ENCODE data around the gene CENPM. TPM values are rescaled to one million over a fixed set of nuclear protein-coding genes. Genes with fewer than 3 reads are reported as not detected.

Gene CENPM
- total RNA-seq, 1 experiment from 2014 or later: 77.5 TPM

GRCh38 chr22:41939981-41940831 lies 6.7 kb downstream of the CENPM start:
- H3K9me2 ChIP-seq (replicated peaks; ENCODE audit: low read length): no peaks in the 10 kb centered on the region
- POLR2A ChIA-PET (ENCODE audit: unreplicated experiment): no interaction called here
- BruUV-seq (replicated peaks): no TSS peak
- H4K20me1 ChIP-seq (ENCODE audit: low read length): 0 out of 2 replicates have a peak, but pooled peaks cover 3% of the 10 kb centered on the region
- no peak overlapping the region for H3K27ac ChIP-seq (ENCODE audit: low read length)
- intact Hi-C loops (cut with micrococcal nuclease): loop anchor here (2.0 kb wide), 1 partner anchor 243 kb away; no protein-coding TSS in a partner anchor
- H3K36me3 ChIP-seq (ENCODE audit: low read depth, low read length): peaks cover 25% of the 10 kb centered on the region
- CTCF ChIA-PET: interaction anchor here (0.6 to 2.0 kb wide), 6 partner anchors 14 to 273 kb away, joined by 3 to 8 read pairs (median 5); partner anchors contain the start of gene TNFRSF13C
- TF ChIP-seq EZH2 (IDR thresholded peaks at IDR 0.05; ENCODE audit: low read length, unreplicated experiment): no peak
- TF ChIP-seq EZH2phosphoT487 (IDR thresholded peaks at IDR 0.05; ENCODE audit: borderline replicate concordance, low read length): no peak
- no peak for TF ChIP-seq CTCF (conservative IDR thresholded peaks at IDR 0.05; ENCODE audit: low read depth, low read length)
- H3K9ac ChIP-seq (ENCODE audit: low read length): no peak overlapping the region
- no peaks in the 10 kb centered on the region for H3K27me3 ChIP-seq (ENCODE audit: low read length)
- H3F3A ChIP-seq (ENCODE audit: low read length, unreplicated experiment): no peaks in the 10 kb centered on the region
- H2AFZ ChIP-seq (ENCODE audit: low read length): no peak overlapping the region
- no peak overlapping the region for H3K4me3 ChIP-seq (ENCODE audit: low read length)
- peaks cover 10% of the 10 kb centered on the region for H3K4me1 ChIP-seq (ENCODE audit: insufficient read depth, low read length)
- no peaks in the 10 kb centered on the region for H3K9me3 ChIP-seq (ENCODE audit: low read length)
- DNase-seq (no peak), ATAC-seq (no peak)
- H3K4me2 ChIP-seq (ENCODE audit: low read length): no peak overlapping the region
- H3K79me2 ChIP-seq (ENCODE audit: low read length): peaks cover 16% of the 10 kb centered on the region

DNA sequence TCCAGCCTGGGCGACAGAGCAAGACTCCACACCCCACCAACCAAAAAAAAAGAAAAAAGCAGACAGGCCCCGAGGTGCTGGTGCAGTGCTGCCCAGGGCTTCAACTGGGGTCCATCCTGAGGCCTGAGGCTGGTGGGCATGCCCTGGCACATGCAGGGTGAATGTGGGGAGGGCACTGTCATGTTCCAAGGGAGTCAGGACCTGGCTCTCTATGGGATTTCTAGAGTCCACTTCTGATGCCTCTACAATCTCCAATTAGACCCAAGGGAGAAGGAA lies 10.1 kb downstream of the CENPM start:
- H3K9ac ChIP-seq (ENCODE audit: low read length): no peak overlapping the region
- no peak overlapping the region for H3K4me2 ChIP-seq (ENCODE audit: low read length)
- no peak overlapping the region for H3K4me3 ChIP-seq (ENCODE audit: low read length)
- no peaks in the 10 kb centered on the region for H3K9me3 ChIP-seq (ENCODE audit: low read length)
- H3K9me2 ChIP-seq (replicated peaks; ENCODE audit: low read length): no peaks in the 10 kb centered on the region
- ChIA-PET POLR2A (ENCODE audit: unreplicated experiment) (no interaction called here), CTCF (no interaction called here)
- intact Hi-C loops (cut with micrococcal nuclease): no loop called here
- TF ChIP-seq EZH2 (IDR thresholded peaks at IDR 0.05; ENCODE audit: low read length, unreplicated experiment): no peak
- TF ChIP-seq EZH2phosphoT487 (IDR thresholded peaks at IDR 0.05; ENCODE audit: borderline replicate concordance, low read length): no peak
- TF ChIP-seq CTCF (conservative IDR thresholded peaks at IDR 0.05; ENCODE audit: low read depth, low read length): no peak
- no peak overlapping the region for H3K27ac ChIP-seq (ENCODE audit: low read length)
- no peaks in the 10 kb centered on the region for H3K79me2 ChIP-seq (ENCODE audit: low read length)
- H4K20me1 ChIP-seq (ENCODE audit: low read length): 0 out of 2 replicates have a peak, but pooled peaks cover 3% of the 10 kb centered on the region
- DNase-seq: no peak
- H3K27me3 ChIP-seq (ENCODE audit: low read length): no peaks in the 10 kb centered on the region
- H3K4me1 ChIP-seq (ENCODE audit: insufficient read depth, low read length): no peaks in the 10 kb centered on the region
- peaks cover 16% of the 10 kb centered on the region for H3K36me3 ChIP-seq (ENCODE audit: low read depth, low read length)
- no peaks in the 10 kb centered on the region for H3F3A ChIP-seq (ENCODE audit: low read length, unreplicated experiment)
- no peak for ATAC-seq
- no TSS peak for BruUV-seq (replicated peaks)
- no peak overlapping the region for H2AFZ ChIP-seq (ENCODE audit: low read length)

DNA sequence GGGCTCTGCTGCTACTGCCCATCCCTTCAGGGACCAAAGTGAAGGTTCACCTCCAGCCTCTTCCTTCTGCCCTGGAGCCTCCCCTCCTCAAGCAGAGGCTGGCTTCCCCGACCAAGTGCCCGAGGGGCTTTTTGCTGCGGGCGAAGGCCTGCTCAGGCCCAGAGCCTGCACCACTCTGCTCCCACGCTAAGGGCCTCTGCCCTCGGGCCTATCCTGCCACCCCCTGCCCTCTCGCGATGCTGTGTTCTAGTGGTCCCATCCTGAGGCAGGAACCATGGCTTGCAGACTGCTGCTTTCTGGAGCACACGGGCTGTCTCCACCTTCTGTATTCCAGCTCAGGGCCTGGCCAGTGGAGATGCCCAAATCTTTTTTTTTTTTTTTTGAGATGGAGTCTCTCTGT lies 11.4 kb downstream of the CENPM start:
- no TSS peak for BruUV-seq (replicated peaks)
- H3K4me3 ChIP-seq (ENCODE audit: low read length): no peak overlapping the region
- ChIA-PET CTCF (no interaction called here), POLR2A (ENCODE audit: unreplicated experiment) (no interaction called here)
- H3K79me2 ChIP-seq (ENCODE audit: low read length): no peaks in the 10 kb centered on the region
- H3K27me3 ChIP-seq (ENCODE audit: low read length): no peaks in the 10 kb centered on the region
- no peak overlapping the region for H3K27ac ChIP-seq (ENCODE audit: low read length)
- H4K20me1 ChIP-seq (ENCODE audit: low read length): no peaks in the 10 kb centered on the region
- ATAC-seq: no peak
- TF ChIP-seq EZH2phosphoT487 (IDR thresholded peaks at IDR 0.05; ENCODE audit: borderline replicate concordance, low read length) (no peak), EZH2 (IDR thresholded peaks at IDR 0.05; ENCODE audit: low read length, unreplicated experiment) (no peak), CTCF (conservative IDR thresholded peaks at IDR 0.05; ENCODE audit: low read depth, low read length) (no peak)
- no peak overlapping the region for H2AFZ ChIP-seq (ENCODE audit: low read length)
- H3F3A ChIP-seq (ENCODE audit: low read length, unreplicated experiment): no peaks in the 10 kb centered on the region
- no peaks in the 10 kb centered on the region for H3K9me3 ChIP-seq (ENCODE audit: low read length)
- H3K9me2 ChIP-seq (replicated peaks; ENCODE audit: low read length): no peaks in the 10 kb centered on the region
- no peaks in the 10 kb centered on the region for H3K4me1 ChIP-seq (ENCODE audit: insufficient read depth, low read length)
- no peak overlapping the region for H3K9ac ChIP-seq (ENCODE audit: low read length)
- H3K4me2 ChIP-seq (ENCODE audit: low read length): no peak overlapping the region
- intact Hi-C loops (cut with micrococcal nuclease): no loop called here
- no peak for DNase-seq
- peaks cover 7% of the 10 kb centered on the region; the same call in 1 of the 2 replicates for H3K36me3 ChIP-seq (ENCODE audit: low read depth, low read length)

Data from PC-3 (cell line).